HCT116 (cell line): Measurements from ENCODE around the gene DCP2.

Source experiments
- CEBPB ChIP-seq: IDR thresholded peaks from 2 replicates; pipeline ENCODE4 v1.6.1; 2012; ENCODE audit warnings: low read depth
- JUND ChIP-seq: IDR thresholded peaks from 2 replicates; pipeline ENCODE4 v1.6.1; 2012
- POLR2A ChIP-seq: IDR thresholded peaks from 2 replicates; pipeline ENCODE4 v1.7.0; 2011; ENCODE audit warnings: borderline replicate concordance; ENCODE audit not compliant: insufficient read depth, insufficient read length; ENCODE audit errors: extremely low read depth
- POLR2AphosphoS5 ChIP-seq: IDR thresholded peaks from 2 replicates; pipeline ENCODE4 v1.6.1; 2011; ENCODE audit warnings: mild to moderate bottlenecking, low read depth, low read length, moderate library complexity
- RAD21 ChIP-seq: IDR thresholded peaks from 2 replicates; pipeline ENCODE4 v1.6.1; 2012; ENCODE audit warnings: low read depth, mild to moderate bottlenecking
- YY1 ChIP-seq: IDR thresholded peaks from 2 replicates; pipeline ENCODE4 v1.6.1; 2011; ENCODE audit warnings: low read length, low read depth, moderate library complexity, mild to moderate bottlenecking; ENCODE audit not compliant: insufficient replicate concordance; ENCODE audit errors: extremely low read depth
- TF ChIP-seq, protein P1 (sequence below), 3 experiments: fragments of 200-600 bp in 1 of 3; sonication (generic) in 1 of 3; IDR thresholded peaks in 2 of 3; conservative IDR thresholded peaks in 1 of 3; 2 replicates each; pipeline ENCODE4 v1.5.1; 2012 to 2017; ENCODE audit warnings: low read depth in 2 of 3, low read length in 2 of 3, antibody characterized with exemption in 1 of 3, borderline replicate concordance in 1 of 3, control low read depth in 1 of 3, mild to moderate bottlenecking in 1 of 3, mixed read lengths in 1 of 3, mixed run types in 1 of 3, moderate library complexity in 1 of 3; ENCODE audit not compliant: insufficient read depth in 1 of 3

- TF ChIP-seq CEBPB (no peak), YY1 (no peak), JUND (no peak), POLR2AphosphoS5 (no peak), RAD21 (no peak), POLR2A (no peak)
- TF ChIP-seq, protein P1, sequence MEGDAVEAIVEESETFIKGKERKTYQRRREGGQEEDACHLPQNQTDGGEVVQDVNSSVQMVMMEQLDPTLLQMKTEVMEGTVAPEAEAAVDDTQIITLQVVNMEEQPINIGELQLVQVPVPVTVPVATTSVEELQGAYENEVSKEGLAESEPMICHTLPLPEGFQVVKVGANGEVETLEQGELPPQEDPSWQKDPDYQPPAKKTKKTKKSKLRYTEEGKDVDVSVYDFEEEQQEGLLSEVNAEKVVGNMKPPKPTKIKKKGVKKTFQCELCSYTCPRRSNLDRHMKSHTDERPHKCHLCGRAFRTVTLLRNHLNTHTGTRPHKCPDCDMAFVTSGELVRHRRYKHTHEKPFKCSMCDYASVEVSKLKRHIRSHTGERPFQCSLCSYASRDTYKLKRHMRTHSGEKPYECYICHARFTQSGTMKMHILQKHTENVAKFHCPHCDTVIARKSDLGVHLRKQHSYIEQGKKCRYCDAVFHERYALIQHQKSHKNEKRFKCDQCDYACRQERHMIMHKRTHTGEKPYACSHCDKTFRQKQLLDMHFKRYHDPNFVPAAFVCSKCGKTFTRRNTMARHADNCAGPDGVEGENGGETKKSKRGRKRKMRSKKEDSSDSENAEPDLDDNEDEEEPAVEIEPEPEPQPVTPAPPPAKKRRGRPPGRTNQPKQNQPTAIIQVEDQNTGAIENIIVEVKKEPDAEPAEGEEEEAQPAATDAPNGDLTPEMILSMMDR (IDR thresholded peaks at IDR 0.05 in 2 of 3, conservative IDR thresholded peaks at IDR 0.05 in 1 of 3; ENCODE audit: borderline replicate concordance in 1 of 3, insufficient read depth in 1 of 3, low read depth in 2 of 3, low read length in 2 of 3) = no peak
Observed at GRCh38 chr5:113047234-113047633, 70.6 kb downstream of the DCP2 start.
